DMS53 treated with DMSO at 0.1 percent for 48 hours (cell line): ENCODE measurements around the gene PRKRIP1.
"Not testable (repeated sequence)": the region's sequence is repeated elsewhere in the genome, so short reads cannot be mapped to it uniquely, and the experiment has no call there.

Source experiments
- DNase-seq: peaks from one replicate; lab custom pipeline; 2025; ENCODE audit not compliant: unreplicated experiment; lab: John Stamatoyannopoulos, UW

The PRKRIP1 gene

DNA sequence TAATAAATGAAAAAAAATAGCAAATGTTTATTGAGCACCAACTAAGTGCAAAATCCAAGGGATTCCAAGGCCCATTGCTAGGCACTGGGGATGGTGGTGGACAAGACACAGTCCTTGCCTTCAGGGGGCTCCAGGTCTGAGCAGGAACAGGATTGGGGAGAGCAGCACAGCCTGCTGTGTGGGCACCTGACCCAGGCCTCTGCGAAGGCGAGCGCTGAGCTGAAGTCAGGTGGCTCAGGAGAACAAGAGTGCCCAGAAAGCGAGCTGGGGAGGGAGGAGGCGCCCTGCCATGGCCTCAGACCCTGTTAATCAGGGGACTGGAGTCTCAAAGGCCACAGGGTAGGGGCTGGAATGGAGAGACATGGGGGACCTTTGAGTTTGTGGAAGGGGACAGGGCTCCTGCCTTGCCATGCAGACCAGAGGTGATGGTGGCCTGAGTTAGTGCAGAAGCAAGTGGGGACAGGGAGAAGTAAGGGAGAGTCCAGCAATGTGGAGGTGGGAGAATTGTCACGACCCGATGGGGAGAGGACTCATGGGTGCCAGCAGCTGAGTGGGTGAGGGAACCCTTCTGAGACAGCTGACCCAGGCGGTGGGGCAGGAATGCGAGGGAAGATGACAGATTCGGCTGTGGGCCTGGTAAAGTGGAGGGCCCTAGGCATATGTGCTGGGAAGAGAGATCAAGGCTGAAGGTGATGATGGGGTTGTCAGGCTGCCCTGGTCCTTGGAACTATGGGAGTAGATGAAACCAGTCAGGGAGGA, 33.2 kb downstream of the PRKRIP1 start:
- no peak for DNase-seq

DNA sequence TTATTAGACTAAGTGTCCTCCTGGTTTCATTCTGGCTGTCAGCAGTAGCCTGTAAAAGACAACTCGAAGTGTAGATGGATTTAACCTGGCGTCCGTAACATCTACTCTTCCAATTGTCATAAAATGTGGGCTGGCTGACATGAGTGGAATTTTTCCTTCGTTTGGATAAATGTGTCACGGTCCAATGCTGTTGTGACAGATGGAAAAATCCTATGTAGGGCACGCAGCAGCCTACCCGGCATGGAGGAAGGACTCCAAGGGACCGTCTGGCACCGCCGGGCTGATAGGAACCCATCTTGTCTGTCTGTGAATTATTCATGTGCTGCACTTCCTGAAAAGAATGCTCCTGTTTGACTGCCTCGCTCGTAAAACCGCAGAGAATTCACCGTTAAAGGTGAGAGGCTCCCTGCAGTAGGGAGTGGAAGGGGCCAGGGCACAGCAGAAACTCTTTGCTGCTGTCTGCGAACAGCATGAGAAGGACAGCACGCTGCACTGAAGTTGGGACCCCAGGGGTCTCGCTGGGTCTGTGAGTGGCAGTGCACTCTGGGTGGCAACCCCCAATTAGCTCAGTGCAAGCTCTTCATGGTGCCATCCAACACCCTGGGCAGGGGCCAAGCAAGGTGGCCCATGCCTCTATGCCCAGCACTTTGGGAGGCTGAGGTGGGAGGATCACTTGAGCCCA, 35.6 kb downstream of the PRKRIP1 start:
- peak; percentile 75 for DNase-seq

DNA sequence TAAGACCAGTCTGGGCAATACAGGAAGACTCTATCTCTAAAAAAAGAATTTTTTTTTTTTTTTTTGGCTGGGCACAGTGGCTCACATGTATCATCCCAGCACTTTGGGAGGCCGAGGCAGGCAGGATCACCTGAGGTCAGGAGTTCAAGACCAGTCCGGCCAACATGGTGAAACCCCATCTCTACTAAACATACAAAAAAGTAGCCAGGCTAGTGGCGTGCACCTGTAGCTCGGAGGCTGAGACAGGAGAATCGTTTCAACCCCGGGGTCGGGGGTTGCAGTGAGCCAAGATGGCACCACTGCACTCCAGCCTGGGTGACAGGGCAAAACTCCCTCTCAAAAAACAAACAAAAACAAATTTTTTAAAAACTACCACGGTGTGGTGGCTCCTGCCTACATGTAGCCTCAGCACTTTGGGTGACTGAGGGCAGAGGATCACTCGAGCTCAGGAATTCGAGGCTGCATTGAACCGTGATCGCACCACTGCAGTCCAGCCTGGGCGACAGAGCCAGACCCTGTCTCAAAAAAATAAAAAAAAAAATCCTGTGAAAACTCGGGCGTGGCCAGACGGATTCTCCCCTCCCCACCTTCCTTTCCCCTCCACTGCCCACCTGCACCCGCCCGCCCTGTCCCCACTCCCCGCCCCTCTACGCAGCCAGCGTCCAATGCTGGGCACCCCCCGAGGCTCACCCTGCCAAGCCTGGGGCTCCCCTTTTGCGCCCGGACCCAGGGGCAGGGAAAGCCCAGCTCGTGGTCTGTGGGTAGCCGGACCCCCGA, 36.5 kb downstream of the PRKRIP1 start:
- no peak for DNase-seq

DNA sequence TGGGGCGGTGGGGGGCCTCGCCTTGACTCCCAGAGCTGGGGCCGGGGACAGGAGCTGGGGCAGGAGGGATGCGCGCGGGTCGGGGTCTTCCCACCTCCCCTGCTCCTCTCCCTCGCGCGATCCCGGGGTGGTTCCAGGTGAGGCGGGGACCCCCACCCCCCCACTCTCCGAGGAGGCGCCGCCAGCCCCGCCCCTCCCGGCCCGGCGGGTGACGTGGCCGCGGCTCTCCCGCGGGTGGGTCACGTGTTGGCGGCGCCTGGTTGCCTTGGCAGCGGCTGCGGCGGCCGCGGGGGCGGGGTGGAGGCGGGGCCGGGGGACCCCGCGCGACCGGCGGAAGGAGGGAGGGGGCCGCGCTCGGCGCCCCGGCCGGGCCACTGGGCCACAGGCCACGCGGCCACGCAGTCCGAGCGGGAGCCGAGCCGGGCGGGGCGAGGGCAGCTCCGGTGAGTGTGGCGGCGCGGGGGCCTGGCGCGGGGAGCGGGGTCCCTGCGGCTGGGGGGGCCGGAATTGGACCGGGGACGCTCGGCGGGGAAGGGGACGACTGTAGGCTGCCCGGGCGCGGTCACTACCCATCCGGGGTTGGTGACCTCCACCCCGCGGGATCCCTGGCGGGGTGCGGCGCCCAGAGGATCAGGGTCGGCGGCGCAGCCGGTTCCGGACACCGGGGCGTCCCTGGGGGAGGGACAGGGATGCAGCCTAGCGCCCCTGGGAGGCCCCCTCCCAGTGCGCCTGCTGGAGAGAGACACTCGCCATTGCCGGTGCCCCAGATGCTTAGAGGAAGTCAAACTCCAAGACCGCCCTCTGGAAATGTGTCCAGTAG, 37.3 kb downstream of the PRKRIP1 start, which contains the start of gene ORAI2:
TSS of gene ORAI2 (plus strand) at position 357 of the 820 bp plus-strand sequence. CDS start 5,382 bp downstream, outside the sequence.
- peak; percentile 52 for DNase-seq

DNA sequence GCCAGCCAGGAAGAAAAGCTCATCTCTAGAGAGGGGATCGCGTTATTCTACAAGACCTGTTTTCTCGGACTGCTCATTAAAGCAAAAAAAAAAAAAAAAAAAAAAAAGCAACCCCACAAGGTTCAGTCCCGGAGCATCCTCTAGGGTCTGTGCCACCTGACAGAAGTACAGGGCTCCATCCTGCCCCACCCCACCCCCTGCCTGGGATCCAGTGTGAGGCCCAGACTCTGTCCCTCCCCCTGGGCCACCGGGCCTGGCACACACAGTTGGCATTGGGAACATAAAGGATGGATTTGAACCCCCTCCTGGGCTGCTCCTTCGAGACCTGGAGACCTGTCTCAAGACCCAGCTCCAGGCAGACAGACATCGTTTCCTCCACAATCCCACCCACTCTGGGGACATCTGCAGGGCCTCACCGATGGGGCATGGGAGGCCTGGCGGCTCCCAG, 37.9 kb downstream of the PRKRIP1 start:
- no peak for DNase-seq

DNA sequence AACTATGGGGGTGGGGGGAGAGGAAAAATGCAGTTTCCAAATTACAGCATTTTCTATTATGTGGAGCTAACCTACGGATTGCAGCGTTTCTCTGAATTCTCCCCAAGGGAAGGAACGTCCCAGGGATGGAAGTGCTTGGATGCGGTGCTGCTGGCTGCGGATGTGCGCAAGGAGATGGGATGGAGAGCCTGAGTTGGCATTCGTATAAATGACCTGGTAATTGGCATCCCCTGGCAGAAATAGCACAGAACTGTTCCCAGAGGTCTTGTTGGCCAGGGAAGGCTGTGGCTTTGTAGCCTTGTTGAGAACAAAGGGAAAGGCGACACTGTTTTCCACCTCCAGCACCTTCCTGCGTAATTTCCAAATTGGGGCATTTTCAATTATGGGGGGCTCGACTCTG, 40.0 kb downstream of the PRKRIP1 start:
- DNase-seq, result no peak

DNA sequence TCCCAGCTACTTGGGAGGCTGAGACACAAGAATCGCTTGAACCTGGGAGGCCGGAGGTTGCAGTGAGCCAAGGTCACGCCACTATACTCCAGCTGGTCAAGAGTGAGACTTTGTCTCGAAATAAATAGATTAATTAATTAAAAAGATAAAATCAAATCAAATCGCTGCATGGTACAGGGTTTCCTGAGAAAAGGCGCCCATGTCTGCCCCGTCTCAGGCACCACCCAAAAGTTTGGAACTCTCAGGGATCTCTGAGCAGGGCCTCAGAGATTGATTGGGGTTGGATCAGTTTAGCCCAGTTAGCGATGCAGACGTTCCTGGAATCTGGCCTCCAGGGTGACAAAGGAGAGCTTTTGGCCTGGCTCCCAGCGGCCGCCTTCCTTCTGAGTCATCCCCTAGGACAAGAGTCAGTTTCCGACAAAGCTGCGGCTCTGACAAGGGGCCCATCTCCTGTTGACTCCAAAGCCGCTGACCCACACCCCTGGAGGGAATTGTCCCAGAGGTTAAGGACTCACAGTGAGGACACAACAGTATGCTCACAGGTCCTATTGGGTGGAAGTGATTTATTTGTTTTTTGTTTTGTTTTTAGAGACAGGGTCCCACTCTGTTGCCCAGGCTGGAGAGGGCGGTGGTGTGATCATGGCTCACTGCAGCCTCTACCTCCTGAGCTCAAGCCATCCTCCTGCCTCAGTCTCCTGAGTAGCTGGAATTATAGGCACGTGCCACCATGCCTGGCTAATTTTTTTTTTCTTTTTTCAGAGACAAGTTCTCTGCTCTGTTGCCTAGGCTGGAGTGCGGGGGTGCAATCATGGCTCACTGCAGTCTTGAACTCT, 44.0 kb downstream of the PRKRIP1 start:
- no peak for DNase-seq

DNA sequence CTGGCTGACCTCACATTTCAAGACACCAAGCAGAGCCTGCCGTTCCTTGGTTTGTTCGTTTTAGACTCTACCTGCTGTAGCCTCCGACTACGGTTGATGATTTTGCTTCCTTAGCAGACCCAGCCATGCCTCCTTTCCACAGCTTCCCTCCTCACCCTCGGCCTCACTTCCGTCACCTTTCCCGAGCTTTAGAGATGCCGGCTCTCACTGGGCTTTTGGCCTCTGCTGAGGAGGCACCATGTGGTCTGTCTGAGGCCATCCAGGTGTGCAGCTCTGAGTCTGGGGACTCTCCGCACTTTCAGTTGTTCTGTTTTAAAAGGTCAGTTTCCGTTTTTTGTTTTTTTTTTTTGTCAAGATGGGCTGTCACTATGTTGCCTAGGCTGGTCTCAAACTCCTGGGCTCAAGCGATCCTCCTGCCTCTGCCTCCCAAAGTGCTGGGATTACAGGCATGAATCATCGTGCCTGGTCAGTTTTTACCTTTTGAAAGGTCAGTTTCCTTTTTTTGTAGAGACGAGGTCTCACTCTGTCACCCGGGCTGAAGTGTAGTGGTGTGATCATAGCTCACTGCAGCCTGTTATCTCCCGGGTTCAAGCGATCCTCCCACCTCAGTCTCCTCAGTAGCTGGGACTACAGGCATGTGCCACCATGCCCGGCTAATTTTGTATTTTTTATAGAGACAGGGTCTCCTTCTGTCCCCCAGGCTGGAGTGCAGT, 49.0 kb downstream of the PRKRIP1 start:
- DNase-seq, result no peak

DNA sequence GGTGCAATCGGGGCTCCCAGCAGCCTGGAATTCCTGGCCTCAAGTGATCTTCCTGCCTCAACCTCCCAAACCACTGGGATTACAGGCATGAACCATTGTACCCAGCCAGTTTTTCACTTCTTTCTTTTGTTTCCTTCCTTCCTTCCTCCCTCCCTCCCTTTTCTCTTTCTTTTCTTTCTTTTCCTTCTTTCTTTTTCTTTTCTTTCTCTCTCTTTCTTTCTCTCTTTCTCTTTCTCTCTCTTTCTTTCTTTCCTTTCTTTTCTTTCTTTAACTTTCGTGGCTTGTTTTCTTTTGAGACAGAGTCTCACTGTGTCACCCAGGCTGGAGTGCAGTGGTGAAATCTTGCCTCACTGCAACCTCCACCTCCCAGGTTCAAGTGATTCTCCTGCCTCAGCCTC, 49.5 kb downstream of the PRKRIP1 start:
- DNase-seq, result no peak

DNA sequence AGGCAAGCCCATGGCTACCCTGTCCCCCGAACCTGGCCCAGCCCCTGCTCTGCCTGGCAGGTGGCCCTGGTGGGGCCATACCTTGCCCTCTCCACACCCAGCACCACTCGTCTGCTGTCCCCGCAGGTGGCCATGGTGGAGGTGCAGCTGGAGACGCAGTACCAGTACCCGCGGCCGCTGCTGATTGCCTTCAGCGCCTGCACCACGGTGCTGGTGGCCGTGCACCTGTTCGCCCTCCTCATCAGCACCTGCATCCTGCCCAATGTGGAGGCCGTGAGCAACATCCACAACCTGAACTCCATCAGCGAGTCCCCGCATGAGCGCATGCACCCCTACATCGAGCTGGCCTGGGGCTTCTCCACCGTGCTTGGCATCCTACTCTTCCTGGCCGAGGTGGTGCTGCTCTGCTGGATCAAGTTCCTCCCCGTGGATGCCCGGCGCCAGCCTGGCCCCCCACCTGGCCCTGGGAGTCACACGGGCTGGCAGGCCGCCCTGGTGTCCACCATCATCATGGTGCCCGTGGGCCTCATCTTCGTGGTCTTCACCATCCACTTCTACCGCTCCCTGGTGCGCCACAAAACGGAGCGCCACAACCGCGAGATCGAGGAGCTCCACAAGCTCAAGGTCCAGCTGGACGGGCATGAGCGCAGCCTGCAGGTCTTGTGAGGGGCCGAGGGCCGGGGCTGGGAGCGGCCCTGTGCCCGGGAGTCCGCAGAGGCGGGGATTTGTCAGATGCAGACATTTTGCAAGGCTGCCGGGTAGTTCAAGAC, 50.4 kb downstream of the PRKRIP1 start:
- DNase-seq, result no peak

DNA sequence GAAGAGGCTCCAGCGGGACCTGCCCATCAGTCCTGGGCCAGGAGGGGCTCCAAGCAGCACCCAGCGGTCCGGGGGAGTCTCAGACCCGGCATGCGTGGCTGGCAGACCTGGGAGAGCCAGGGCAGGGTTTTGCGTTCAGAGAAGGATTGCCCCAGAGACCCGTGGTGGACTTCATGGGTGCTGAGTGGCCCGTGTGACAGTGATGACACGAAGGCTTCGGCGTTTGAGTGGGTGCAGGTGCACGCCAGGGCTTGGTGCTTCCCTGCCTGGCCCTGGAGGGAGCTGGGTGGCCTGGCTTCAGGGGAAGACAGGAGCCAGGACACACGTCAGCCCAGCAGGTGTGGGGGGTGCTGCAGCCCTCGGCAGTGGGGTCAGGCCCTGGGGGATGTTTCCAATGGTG, 51.1 kb downstream of the PRKRIP1 start:
- no peak for DNase-seq

DNA sequence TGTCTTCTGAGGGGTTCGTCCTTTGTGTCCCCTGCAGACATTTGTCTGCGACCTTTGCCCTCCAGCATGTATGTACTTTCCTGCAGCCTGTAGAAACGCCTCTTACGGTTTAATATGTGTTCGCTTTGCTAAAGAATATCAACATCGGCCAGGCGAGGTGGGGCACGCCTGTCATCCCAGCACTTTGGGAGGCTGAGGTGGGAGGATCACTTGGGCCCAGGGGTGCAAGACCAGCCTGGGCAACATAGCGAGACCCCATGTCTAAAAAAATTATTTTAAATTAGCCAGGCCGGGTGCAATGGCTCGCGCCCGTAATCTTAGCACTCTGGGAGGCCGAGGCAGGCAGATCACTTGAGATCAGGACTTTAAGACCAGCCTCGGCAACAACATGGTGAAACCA, 53.0 kb downstream of the PRKRIP1 start:
- no peak for DNase-seq

DNA sequence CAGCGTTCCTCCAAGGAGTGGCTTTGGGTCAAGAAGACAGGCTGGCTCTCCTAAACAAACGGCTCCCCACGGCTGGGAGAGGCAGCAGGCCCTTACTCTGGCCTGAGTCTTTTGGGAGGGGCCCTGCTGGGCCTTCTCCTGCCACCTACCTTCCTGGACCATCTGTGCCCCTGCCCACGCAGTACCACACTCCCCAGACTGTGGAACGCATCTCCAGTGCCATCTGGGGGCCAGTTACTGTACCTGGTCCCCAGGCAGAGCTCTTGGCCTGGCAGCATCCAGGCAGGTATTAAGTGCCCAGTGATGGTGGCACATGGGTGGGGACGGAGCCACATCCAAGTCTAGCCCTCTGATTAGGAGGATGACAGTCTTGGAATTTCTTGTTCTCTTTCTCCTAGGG, 54.1 kb downstream of the PRKRIP1 start:
- DNase-seq, result no peak

DNA sequence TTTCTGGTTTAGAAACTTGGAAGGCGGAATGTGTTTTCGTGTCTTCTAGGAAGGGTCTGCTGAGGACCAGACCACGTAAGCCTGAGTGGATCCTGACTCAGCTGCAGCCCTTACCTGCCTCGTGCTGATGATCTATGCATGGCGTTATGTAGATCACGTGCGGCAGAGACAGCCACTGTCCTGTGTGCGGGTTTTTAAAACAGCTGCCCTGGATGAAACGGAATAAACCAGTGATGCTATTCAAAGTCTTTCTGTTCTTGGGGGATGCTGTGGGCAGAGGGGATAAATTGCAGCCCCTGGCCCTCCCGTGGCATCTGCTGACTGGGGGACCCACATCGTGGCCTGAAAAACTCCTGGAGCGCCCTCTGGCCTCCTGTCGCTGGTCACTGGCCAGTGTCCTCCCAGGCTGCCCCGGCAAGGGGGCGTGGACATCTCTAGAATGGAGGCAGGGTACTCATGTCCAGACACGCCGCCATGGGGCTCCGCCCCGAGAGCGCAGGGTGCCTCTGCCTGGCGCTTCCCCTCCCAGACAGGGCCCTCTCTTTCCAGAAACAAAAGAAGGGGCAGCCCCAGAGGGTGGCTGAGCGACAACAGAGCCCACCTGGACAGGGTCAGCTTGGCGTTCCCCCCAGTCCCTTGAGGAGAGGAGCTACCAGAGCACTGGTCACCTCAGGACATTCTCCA, 55.4 kb downstream of the PRKRIP1 start:
- peak; percentile 81 for DNase-seq

DNA sequence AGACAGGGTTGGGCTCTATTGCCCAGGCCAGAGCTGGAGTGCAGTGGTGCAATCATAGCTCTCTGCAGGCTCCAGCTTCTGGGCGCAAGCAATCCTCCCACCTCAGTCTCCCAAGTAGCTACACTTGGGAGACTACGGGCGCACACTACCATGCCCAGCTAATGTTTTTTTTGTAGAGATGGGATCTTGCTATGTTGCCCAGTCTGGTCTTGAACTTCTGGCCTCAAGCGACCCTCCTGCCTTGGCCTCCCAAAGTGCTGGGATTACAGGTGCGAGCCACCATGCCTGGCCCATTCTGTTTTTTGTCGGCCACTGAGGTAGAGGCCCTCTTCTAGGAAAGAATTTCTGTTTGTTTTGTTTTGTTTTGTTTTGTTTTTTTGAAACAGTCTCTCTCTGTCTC, 56.3 kb downstream of the PRKRIP1 start:
- DNase-seq, result no peak

DNA sequence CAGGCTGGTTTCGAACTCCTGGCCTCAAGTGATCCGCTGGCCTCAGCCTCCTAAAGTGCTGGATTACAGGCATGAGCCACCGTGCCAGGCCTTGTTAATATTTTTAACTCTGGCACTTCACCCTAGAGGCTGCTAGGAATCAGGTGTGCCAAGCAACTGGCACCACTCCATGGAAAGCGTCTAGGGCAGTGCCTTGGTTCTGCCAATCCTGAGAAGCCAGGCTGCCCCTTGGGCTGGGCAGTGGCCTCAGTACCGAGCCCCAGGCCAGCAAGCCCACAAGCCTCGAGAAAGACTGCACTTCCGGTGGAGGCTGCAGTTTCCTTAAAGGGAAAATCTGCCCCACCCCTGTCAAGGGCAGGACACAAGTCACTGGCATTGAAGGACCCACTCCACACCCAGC, 57.2 kb downstream of the PRKRIP1 start:
- no peak for DNase-seq

DNA sequence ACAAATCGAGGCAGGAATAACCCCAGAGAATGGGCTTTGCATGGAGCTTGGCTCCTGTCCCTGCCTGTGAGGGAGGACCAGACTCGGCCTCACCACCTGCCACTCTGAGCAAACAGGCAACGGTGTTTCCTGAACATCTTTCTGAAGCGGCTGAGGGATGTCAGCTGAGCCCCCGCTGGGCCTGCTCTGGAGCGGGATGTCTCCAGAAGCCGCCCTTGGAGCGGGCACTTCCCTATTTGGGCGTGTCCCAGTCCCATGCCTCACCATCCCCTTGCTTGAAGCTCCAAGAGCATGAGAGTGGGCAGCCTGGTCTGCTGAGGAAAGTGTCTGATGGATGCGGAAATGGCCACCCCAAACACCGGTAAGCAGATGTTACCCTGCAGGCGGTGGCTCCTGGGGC, 58.3 kb downstream of the PRKRIP1 start:
- peak; percentile 47 for DNase-seq

DNA sequence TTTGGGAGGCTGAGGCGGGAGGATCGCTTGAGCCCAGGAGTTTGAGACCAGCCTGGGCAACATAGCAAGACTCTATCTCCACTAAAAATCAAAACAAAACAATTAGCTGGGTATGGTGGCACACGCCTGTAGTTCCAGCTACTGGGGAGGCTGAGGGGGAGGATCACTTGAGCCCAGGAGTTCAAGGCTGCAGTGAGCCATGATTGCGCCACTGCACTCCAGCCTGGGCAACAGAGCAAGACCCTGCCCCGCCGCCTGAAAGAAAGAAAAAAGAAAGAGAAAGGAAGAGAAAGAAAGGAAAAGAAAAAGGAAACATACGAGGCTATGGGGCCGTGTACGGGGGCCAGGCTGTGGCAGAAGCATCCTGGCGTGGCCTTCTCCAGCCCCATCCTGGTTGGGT, 58.8 kb downstream of the PRKRIP1 start:
- DNase-seq, result not testable (repeated sequence)
